Measurements from ENCODE around the gene PATJ. TPM values are rescaled to one million over a fixed set of nuclear protein-coding genes. Genes with fewer than 3 reads are reported as not detected.
"Not testable (repeated sequence)": the region's sequence is repeated elsewhere in the genome, so short reads cannot be mapped to it uniquely, and the experiment has no call there.

PATJ gene
- polyA plus RNA-seq, 1 donor (not counting 4 experiments of a cell fraction or from before 2014, with no cell fraction given), result 28.1 TPM

- Histone ChIP-seq H3K27ac (ENCODE audit: control insufficient read depth, insufficient read depth, low read length) (no peak overlapping the region), H3K4me2 (ENCODE audit: control insufficient read depth, extremely low read depth, insufficient read depth, low read depth, low read length) (no peak overlapping the region), H3K4me1 (ENCODE audit: control insufficient read depth, extremely low read depth, insufficient read depth, low read length) (no peaks in the 10 kb centered on the region), H3K9me3 (ENCODE audit: control insufficient read depth, low read depth, low read length) (no peaks in the 10 kb centered on the region), H2AFZ (ENCODE audit: control insufficient read depth, low read length) (no peak overlapping the region), H3K9ac (ENCODE audit: control insufficient read depth, extremely low read depth, insufficient read depth, low read length) (no peak overlapping the region), H3K4me3 (ENCODE audit: control insufficient read depth in 2 of 3, extremely low read depth in 1 of 3, insufficient read depth in 2 of 3, low read depth in 1 of 3, low read length in 3 of 3) (no peak overlapping the region), H3K79me2 (ENCODE audit: control insufficient read depth, insufficient read depth, low read length) (no peaks in the 10 kb centered on the region), H3K36me3 (ENCODE audit: control insufficient read depth in 2 of 2, extremely low read depth in 1 of 2, insufficient read depth in 2 of 2, low read length in 2 of 2) (peaks cover 0 to 9% of the 10 kb centered on the region in 2 experiments), H4K20me1 (ENCODE audit: control insufficient read depth, extremely low read depth, insufficient read depth, low read length) (no peaks in the 10 kb centered on the region), H3K9me1 (ENCODE audit: control insufficient read depth, extremely low read depth, insufficient read depth, low read length) (no peaks in the 10 kb centered on the region), H3K27me3 (ENCODE audit: control insufficient read depth, extremely low read depth, insufficient read depth, low read length) (no peaks in the 10 kb centered on the region)
- TF ChIP-seq CTCF (optimal IDR thresholded peaks at IDR 0.05 in 1 of 3, IDR thresholded peaks at IDR 0.05 in 1 of 3, conservative IDR thresholded peaks at IDR 0.05 in 1 of 3; ENCODE audit: extremely low read depth in 1 of 3, insufficient read depth in 2 of 3, low read length in 3 of 3) (no peak), EZH2 (IDR thresholded peaks at IDR 0.05; ENCODE audit: low read length) (no peak)
- dilution Hi-C loops (cut with MboI; ENCODE audit: extremely low pct_ligation_motif_present, low sequenced_read_pairs), result no loop called here
- no peak for DNase-seq (ENCODE audit: low read depth, low spot score)
- FAIRE-seq, result no peak
These were observed 199.5 kb downstream of the PATJ start for GRCh38 chr1:61941794-61942193.

GRCh38 chr1:61942856-61943255, 200.6 kb downstream of the PATJ start:
- Histone ChIP-seq H4K20me1 (ENCODE audit: control insufficient read depth, extremely low read depth, insufficient read depth, low read length) (no peaks in the 10 kb centered on the region), H3K4me3 (ENCODE audit: control insufficient read depth in 2 of 3, extremely low read depth in 1 of 3, insufficient read depth in 2 of 3, low read depth in 1 of 3, low read length in 3 of 3) (no peak overlapping the region), H2AFZ (ENCODE audit: control insufficient read depth, low read length) (no peak overlapping the region), H3K9ac (ENCODE audit: control insufficient read depth, extremely low read depth, insufficient read depth, low read length) (no peak overlapping the region), H3K9me3 (ENCODE audit: control insufficient read depth, low read depth, low read length) (no peaks in the 10 kb centered on the region), H3K27ac (ENCODE audit: control insufficient read depth, insufficient read depth, low read length) (no peak overlapping the region), H3K36me3 (ENCODE audit: control insufficient read depth in 2 of 2, extremely low read depth in 1 of 2, insufficient read depth in 2 of 2, low read length in 2 of 2) (peaks cover 0 to 6% of the 10 kb centered on the region in 2 experiments), H3K79me2 (ENCODE audit: control insufficient read depth, insufficient read depth, low read length) (no peaks in the 10 kb centered on the region), H3K4me1 (ENCODE audit: control insufficient read depth, extremely low read depth, insufficient read depth, low read length) (no peaks in the 10 kb centered on the region), H3K9me1 (ENCODE audit: control insufficient read depth, extremely low read depth, insufficient read depth, low read length) (no peaks in the 10 kb centered on the region), H3K27me3 (ENCODE audit: control insufficient read depth, extremely low read depth, insufficient read depth, low read length) (no peaks in the 10 kb centered on the region), H3K4me2 (ENCODE audit: control insufficient read depth, extremely low read depth, insufficient read depth, low read depth, low read length) (no peak overlapping the region)
- DNase-seq (ENCODE audit: low read depth, low spot score), result no peak
- no peak for FAIRE-seq
- no peak for TF ChIP-seq CTCF (optimal IDR thresholded peaks at IDR 0.05 in 1 of 3, IDR thresholded peaks at IDR 0.05 in 1 of 3, conservative IDR thresholded peaks at IDR 0.05 in 1 of 3; ENCODE audit: extremely low read depth in 1 of 3, insufficient read depth in 2 of 3, low read length in 3 of 3)
- TF ChIP-seq EZH2 (IDR thresholded peaks at IDR 0.05; ENCODE audit: low read length), result no peak
- dilution Hi-C loops (cut with MboI; ENCODE audit: extremely low pct_ligation_motif_present, low sequenced_read_pairs), result no loop called here

- DNase-seq (ENCODE audit: low read depth, low spot score); H4K20me1 ChIP-seq (ENCODE audit: control insufficient read depth, extremely low read depth, insufficient read depth, low read length); H3K4me2 ChIP-seq (ENCODE audit: control insufficient read depth, extremely low read depth, insufficient read depth, low read depth, low read length); dilution Hi-C loops (cut with MboI; ENCODE audit: extremely low pct_ligation_motif_present, low sequenced_read_pairs); H3K79me2 ChIP-seq (ENCODE audit: control insufficient read depth, insufficient read depth, low read length); H3K27me3 ChIP-seq (ENCODE audit: control insufficient read depth, extremely low read depth, insufficient read depth, low read length); H3K9me1 ChIP-seq (ENCODE audit: control insufficient read depth, extremely low read depth, insufficient read depth, low read length); H2AFZ ChIP-seq (ENCODE audit: control insufficient read depth, low read length); H3K27ac ChIP-seq (ENCODE audit: control insufficient read depth, insufficient read depth, low read length); FAIRE-seq; H3K9me3 ChIP-seq (ENCODE audit: control insufficient read depth, low read depth, low read length); H3K36me3 ChIP-seq (ENCODE audit: control insufficient read depth in 2 of 2, extremely low read depth in 1 of 2, insufficient read depth in 2 of 2, low read length in 2 of 2); H3K9ac ChIP-seq (ENCODE audit: control insufficient read depth, extremely low read depth, insufficient read depth, low read length); H3K4me3 ChIP-seq (ENCODE audit: control insufficient read depth in 2 of 3, extremely low read depth in 1 of 3, insufficient read depth in 2 of 3, low read depth in 1 of 3, low read length in 3 of 3): not testable (repeated sequence)
- peaks cover 22% of the 10 kb centered on the region for H3K4me1 ChIP-seq (ENCODE audit: control insufficient read depth, extremely low read depth, insufficient read depth, low read length)
These were observed 206.4 kb downstream of the PATJ start for GRCh38 chr1:61948685-61949084.

Measured in keratinocyte (primary cell).